Thyroid gland (tissue), 4 donors: ENCODE results near the gene IZUMO4. TPM values are rescaled to one million over a fixed set of nuclear protein-coding genes. Genes with fewer than 3 reads are reported as not detected.

Experiments
- DNase-seq, 2 donors: peaks; one replicate each; pipeline ENCODE4 v3.0.0-alpha.2; 2019
- H3K27ac ChIP-seq, 3 donors: fragments of 200-600 bp; sonication (generic); 1 replicate in 2 of 3; 2 replicates in 1 of 3; pipeline ENCODE4 v1.5.1; 2016 to 2019; ENCODE audit warnings: mild to moderate bottlenecking in 1 of 3, moderate library complexity in 1 of 3
- H3K27me3 ChIP-seq: fragments of 200-600 bp; sonication (generic); one replicate; pipeline ENCODE4 v1.5.1; 2019
- H3K36me3 ChIP-seq, 2 donors: fragments of 200-600 bp; sonication (generic); one replicate each; pipeline ENCODE4 v1.5.1; 2016 to 2019
- H3K4me1 ChIP-seq, 2 donors: fragments of 200-600 bp; sonication (generic); one replicate each; pipeline ENCODE4 v1.5.1; 2017 to 2019
- H3K4me3 ChIP-seq, 3 donors: fragments of 200-600 bp; sonication (generic); replicated peaks in 1 of 3; 1 replicate in 2 of 3; 2 replicates in 1 of 3; pipeline ENCODE4 v1.5.1; 2016; ENCODE audit warnings: mild to moderate bottlenecking in 1 of 3
- H3K9me3 ChIP-seq: fragments of 200-600 bp; sonication (generic); one replicate; pipeline ENCODE4 v1.5.1; 2017
- CTCF ChIP-seq, 6 experiments: fragments of 200-600 bp in 3 of 6; fragments of 450-650 bp in 3 of 6; sonication (generic) in 3 of 6; IDR thresholded peaks; one replicate each; pipeline ENCODE4 v1.5.1; 2016 to 2019; ENCODE audit warnings: antibody characterized with exemption in 6 of 6, mild to moderate bottlenecking in 2 of 6, inconsistent platforms in 1 of 6, moderate library complexity in 1 of 6
- POLR2A ChIP-seq, 2 donors: fragments of 450-650 bp; IDR thresholded peaks; one replicate each; pipeline ENCODE4 v1.6.1; 2017; ENCODE audit warnings: antibody characterized with exemption in 2 of 2, mild to moderate bottlenecking in 2 of 2, moderate library complexity in 1 of 2
- WGBS, 2 donors: methylation state at CpG; one replicate each; pipeline ENCODE4 v1.1.5; 2017; 5-methylcytosine and 5-hydroxymethylcytosine counted together
- intact Hi-C: fragments of 100-400 bp; cut with DNase I; formaldehyde crosslinking; loops from one replicate; pipeline ENCODE4 v1.15.1; 2023
- total RNA-seq, 4 donors: library from RNA; depleted of rRNA; stranded (reverse); fragments of >200 nt; gene quantifications; one replicate each; pipeline ENCODE4 v1.2.3, GENCODE V29; 2016

IZUMO4 gene
- total RNA-seq, 4 donors from 2014 or later: 1.1 to 4.2 (median 2.9) TPM

- Histone ChIP-seq H3K36me3 (peaks cover 45 to 52% of the 10 kb centered on the region in 2 donors), H3K4me3 (no peak overlapping the region), H3K4me1 (no peaks in the 10 kb centered on the region), H3K27ac (no peak overlapping the region), H3K27me3 (no peaks in the 10 kb centered on the region), H3K9me3 (no peaks in the 10 kb centered on the region)
- no peak for DNase-seq
- intact Hi-C loops: no loop called here
- TF ChIP-seq CTCF (IDR thresholded peaks at IDR 0.05): no peak
- TF ChIP-seq POLR2A (IDR thresholded peaks at IDR 0.05): no peak
- WGBS, 2 donors: 89 to 90% methylated on average over 18 to 20 of the region's 20 CpGs
Observed at GRCh38 chr19:2103045-2103707, 6.5 kb downstream of the IZUMO4 start.

- no peak for DNase-seq
- H3K4me3 ChIP-seq: no peak overlapping the region
- intact Hi-C loops: no loop called here
- H3K4me1 ChIP-seq: no peaks in the 10 kb centered on the region
- H3K36me3 ChIP-seq: peaks cover 68 to 75% of the 10 kb centered on the region in 2 donors
- no peak for TF ChIP-seq CTCF (IDR thresholded peaks at IDR 0.05)
- no peak for TF ChIP-seq POLR2A (IDR thresholded peaks at IDR 0.05)
- 94 to 97% methylated on average over 17 to 20 of the region's 23 CpGs for whole genome bisulfite sequencing, 2 donors
- no peaks in the 10 kb centered on the region for H3K9me3 ChIP-seq
- H3K27ac ChIP-seq: no peak overlapping the region
- H3K27me3 ChIP-seq: no peaks in the 10 kb centered on the region
Observed at GRCh38 chr19:2108251-2109016, 11.7 kb downstream of the IZUMO4 start.

GRCh38 chr19:2109046-2109864 is 12.5 kb downstream of the IZUMO4 start:
- H3K9me3 ChIP-seq: no peaks in the 10 kb centered on the region
- no peak for TF ChIP-seq CTCF (IDR thresholded peaks at IDR 0.05)
- TF ChIP-seq POLR2A (IDR thresholded peaks at IDR 0.05): no peak
- H3K36me3 ChIP-seq: peaks cover 76 to 83% of the 10 kb centered on the region in 2 donors
- no peaks in the 10 kb centered on the region for H3K4me1 ChIP-seq
- DNase-seq: no peak
- no peak overlapping the region for H3K4me3 ChIP-seq
- H3K27ac ChIP-seq: no peak overlapping the region
- WGBS, 2 donors: 90 to 92% methylated on average over 22 to 30 of the region's 31 CpGs
- intact Hi-C loops: no loop called here
- H3K27me3 ChIP-seq: no peaks in the 10 kb centered on the region

- Histone ChIP-seq H3K9me3 (no peaks in the 10 kb centered on the region), H3K27ac (no peak overlapping the region), H3K36me3 (peaks cover 92 to 99% of the 10 kb centered on the region in 2 donors), H3K4me1 (no peaks in the 10 kb centered on the region), H3K4me3 (no peak overlapping the region), H3K27me3 (no peaks in the 10 kb centered on the region)
- DNase-seq: no peak
- intact Hi-C loops: no loop called here
- 96 to 100% methylated on average over 4 to 7 of the region's 13 CpGs for WGBS, 2 donors
- TF ChIP-seq POLR2A (IDR thresholded peaks at IDR 0.05) (no peak), CTCF (IDR thresholded peaks at IDR 0.05) (no peak)
Observed at GRCh38 chr19:2110822-2111221, 14.1 kb downstream of the IZUMO4 start.
